Islet precursor cell (in vitro differentiated cells): ENCODE measurements around the gene TMSB4X.
"Not testable (repeated sequence)": the region's sequence is repeated elsewhere in the genome, so short reads cannot be mapped to it uniquely, and the experiment has no call there.

Source experiments
- DNase-seq: peaks from one replicate; pipeline ENCODE4 v3.0.0-alpha.2; 2018

The TMSB4X gene

GRCh38 chrX:12955882-12956703 lies 18.8 kb upstream of the TMSB4X start:
- DNase-seq, result no peak

- DNase-seq, result no peak
Measured at GRCh38 chrX:12956704-12957534, 18.0 kb upstream of the TMSB4X start.

DNA sequence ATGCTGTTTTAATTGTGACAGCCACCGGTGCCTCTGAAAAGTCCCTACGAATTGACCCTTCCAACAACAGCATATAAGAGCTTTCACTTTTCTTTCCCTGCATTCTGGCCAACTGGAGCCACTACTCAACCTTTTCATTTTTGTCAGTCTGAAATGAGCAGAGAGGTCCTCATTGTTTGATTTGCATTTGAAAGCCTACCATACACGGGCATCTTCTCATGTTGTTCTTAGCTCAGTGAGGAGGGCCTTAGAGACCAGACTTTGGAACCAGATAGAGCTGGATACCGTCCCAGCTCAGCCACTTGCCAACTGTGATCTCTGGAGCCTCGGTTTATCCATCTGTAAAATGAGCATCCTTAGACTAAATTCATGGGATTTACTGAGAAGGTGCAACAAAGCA lies 16.9 kb upstream of the TMSB4X start:
- DNase-seq, result no peak

GRCh38 chrX:12958461-12958860 lies 16.4 kb upstream of the TMSB4X start:
- no peak for DNase-seq

DNA sequence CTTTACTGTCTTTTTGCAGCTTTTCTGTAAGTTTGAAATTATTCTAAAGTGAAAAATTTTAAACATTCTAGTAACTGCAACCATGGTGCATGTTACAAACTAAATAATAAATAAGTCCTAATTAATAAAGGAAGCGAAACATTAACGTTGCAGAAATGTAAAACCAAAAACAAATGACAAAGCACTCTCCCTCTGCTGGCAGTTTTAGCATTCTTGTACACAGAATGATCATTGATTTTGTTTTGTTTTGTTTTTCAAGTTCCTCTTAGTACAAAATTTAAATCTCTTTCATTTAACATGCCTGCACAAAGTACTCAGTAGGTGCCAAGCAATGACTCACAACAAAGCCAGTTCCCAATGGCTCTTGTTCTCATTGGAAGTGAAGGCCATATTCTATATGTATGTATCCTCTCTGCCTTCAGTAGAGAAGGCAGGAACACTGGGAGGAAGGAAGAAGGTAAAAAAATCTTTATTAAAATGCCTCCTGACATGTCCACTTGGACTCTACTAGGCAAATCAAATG lies 13.7 kb upstream of the TMSB4X start:
- DNase-seq, result no peak

- no peak for DNase-seq
Measured at GRCh38 chrX:12962041-12962504, 12.8 kb upstream of the TMSB4X start.

DNA sequence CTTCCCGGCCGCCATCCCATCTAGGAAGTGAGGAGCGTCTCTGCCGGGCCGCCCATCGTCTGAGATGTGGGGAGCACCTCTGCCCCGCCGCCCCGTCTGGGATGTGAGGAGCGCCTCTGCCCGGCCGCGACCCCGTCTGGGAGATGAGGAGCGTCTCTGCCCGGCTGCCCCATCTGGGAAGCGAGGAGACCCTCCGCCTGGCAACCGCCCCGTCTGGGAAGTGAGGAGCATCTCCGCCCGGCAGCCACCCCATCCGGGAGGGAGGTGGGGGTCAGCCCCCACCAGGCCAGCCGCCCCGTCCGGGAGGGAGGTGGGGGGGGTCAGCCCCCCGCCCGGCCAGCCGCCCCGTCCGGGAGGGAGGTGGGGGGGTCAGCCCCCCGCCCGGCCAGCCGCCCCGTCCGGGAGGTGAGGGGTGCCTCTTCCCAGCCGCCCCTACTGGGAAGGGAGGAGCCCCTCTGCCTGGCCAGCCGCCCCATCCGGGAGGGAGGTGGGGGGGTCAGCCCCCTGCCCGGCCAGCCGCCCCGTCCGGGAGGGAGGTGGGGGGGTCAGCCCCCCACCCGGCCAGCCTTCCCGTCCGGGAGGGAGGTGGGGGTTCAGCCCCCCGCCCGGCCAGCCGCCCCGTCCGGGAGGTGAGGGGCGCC lies 11.6 kb upstream of the TMSB4X start:
- not testable (repeated sequence) for DNase-seq

DNA sequence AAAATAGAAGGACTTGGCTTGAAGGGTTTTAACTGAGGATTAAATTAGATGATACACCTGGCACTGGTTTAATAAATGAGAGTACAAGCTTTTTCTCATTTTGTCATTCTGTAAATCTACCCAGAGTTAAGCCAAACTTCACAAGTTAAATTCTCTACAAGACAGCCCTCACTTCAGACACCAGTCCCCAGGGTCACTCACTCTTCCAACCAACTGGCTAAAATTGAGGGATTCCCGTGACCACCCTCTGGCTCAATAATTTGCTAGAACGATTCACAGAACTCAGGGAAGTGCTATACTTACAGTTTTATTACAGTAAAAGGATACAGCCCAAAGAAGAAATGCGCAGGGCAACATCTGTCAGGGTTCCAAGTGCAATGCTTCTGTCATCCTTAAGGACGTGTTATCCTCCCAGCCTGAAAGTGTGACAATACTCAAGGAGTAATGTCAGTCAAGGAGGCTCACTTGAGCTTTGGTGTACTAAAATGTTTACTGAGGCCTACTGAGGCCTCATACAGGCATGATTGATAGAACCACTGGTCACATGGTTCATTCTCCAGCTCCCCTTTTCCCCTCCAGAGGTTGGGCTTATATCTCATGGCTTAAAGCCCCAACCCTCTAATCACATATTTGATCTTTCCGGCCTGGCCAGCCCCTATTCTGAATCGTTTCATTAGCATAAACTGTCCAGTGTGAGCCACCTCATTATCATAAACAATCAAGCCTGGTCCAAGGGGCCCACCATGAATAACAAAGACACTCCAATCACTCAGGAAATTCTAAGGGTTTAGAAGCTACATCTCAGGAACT lies 9.6 kb upstream of the TMSB4X start:
- DNase-seq, result no peak

DNA sequence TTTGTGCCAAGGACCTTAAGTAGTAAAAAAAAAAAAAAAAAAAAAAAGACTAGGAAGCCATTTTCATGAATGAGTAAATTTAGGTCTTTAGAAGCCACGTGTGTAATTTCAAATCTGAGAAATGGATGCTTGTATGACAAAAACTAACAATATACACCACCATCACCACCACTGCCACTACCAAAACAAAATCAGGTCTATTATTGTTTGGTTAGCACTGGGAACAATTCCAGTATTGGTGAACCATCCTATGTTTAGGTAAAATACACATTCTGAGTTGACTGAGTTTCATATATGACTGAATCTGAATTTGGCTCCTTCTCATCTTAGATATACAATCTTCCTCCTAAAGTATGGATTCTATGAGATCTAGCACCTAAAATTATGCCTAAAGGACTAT lies 8.8 kb upstream of the TMSB4X start:
- no peak for DNase-seq

DNA sequence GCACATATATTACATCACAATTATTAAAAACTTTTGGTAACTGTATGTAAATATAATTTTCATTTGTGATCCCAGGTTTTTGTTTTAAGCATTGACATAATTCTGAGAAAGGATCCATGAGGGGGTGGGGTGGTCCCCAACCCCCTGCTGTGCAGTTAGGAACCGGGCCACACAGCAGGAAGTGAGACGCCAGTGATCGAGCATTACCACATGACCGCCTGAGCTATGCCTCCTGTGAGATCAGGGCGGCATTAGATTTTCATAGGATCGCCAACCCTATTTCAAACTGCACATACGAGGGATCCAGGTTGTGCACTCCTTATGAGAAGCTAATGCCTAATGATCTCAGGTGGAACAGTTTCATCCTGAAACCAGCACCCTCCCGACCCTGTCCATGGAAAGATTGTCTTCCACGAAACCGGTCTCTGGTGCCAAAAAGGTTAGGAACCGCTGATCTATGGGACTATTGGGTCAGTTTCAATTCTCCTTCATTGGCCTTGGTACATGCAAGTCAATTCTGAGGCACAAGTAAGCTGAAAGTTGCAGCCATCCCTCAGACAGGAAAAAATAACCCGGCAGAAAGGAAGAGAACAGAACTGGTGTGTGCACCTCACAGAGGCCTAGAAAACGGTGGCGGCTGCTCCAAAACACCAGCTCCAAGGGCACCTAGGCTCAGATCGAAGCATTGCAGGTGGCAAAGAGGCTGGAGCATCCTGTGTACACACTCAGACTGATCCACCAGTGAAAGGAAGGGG lies 7.0 kb upstream of the TMSB4X start:
- no peak for DNase-seq

- peak; percentile 69 for DNase-seq
Measured at GRCh38 chrX:12970691-12971202, 4.2 kb upstream of the TMSB4X start.

DNA sequence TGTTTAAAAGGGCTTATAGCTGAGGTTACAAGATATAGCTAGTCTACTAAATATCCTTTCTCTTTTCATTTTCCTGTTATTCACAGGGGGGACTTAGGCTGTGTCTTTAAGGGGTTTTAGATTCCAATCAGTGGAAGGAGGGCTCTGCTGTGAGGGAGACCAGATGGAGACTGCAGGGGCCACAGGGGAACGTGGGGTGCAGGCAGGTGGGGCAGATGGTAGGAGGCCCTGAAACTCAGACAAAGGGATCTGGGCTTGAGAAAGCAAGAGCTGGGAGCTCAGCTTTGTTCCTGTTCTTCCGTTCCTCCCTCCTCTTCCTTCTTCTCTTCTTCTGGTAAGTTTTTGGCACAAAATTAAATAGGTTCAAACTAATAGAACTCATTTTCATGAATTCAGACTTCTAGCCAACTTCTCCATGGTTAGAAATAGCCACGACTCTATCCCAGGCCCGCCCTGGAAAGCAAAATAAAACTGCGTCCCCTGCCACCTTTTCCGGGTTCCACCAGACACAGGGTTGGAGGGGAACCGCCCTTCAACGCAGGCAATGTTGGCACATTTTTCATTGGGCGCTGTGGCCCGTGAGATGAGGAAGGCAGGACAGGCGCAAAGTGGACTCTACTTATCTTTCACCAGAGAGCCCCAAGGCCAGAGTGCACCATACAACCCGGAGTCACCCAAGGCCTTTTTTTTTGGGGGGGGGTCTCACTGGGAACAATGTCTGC lies 3.5 kb upstream of the TMSB4X start:
- no peak for DNase-seq

DNA sequence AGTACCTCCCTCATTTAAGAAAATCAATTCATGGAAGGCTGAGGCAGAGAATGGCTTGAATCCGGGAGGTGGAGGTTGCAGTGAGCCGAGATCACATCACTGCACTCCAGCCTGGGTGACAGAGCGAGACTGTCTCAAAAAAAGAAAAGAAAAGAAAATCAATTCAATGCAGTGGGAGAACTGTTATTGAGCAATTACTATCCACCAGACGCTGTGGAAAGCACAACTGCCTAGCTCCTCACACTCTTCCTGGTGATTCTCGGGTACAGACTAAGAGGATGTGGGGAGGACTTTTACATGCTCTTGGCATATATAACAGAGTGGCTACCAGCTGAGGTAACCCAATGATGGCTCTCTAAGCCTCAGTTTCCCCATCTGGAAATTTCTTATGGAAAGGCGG lies 2.7 kb upstream of the TMSB4X start:
- DNase-seq, result no peak

- no peak for DNase-seq
Measured at GRCh38 chrX:12972878-12973560, 1.9 kb upstream of the TMSB4X start.

GRCh38 chrX:12973561-12974304 lies 1.2 kb upstream of the TMSB4X start:
- no peak for DNase-seq

GRCh38 chrX:12974305-12974795 lies 560 bp upstream of the TMSB4X start:
- DNase-seq, result peak; percentile 84

- no peak for DNase-seq
Measured at GRCh38 chrX:12975670-12975965, 708 bp downstream of the TMSB4X start.

DNA sequence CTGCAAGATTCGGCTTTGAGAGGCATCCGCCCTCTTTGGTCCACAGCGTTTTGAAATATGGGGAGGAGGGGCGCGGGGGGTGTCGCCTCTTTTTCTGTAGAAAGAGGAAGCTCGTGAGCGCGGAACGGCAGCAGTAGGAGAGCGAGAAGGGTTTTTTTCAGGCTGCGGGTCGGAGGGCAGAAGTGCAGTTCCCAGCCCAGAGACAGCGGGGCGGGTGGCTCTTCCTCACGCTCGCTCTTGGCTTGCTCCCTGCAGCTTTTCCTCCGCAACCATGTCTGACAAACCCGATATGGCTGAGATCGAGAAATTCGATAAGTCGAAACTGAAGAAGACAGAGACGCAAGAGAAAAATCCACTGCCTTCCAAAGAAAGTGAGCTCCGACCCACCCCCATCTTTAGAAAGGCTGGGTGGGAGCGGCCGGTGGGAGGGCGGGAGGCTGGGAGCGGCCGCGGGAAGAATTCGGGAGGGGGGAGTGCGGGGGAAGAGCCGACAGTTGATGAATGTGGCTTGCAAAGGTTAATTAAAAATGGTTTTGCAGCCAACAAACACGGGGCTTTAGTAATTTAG lies 1.2 kb downstream of the TMSB4X start:
- peak; percentile 75 for DNase-seq
